ENCODE data around the gene SPINK5. TPM values are rescaled to one million over a fixed set of nuclear protein-coding genes. Genes with fewer than 3 reads are reported as not detected.

The SPINK5 gene
- under 0.01 TPM in 1 of 2 replicates, not detected in the other for total RNA-seq

GRCh38 chr5:148063861-148064260 is at the start of gene SPINK5:
TSS of gene SPINK5 (plus strand) at chr5:148063980. CDS start at chr5:148064045, 65 bp downstream.

GRCh38 chr5:148168246-148168645 is 104.5 kb downstream of the SPINK5 start, which contains the start of gene SPINK14:
TSS of gene SPINK14 (plus strand) at chr5:148168546. CDS start at chr5:148169733, 1,187 bp downstream.

Other genes with a start within 250 kb of the SPINK5 start
- gene SPINK1, start 232.3 kb upstream of the SPINK5 start, total RNA-seq, result not detected in 2 replicates
- gene SCGB3A2, start 185.3 kb upstream of the SPINK5 start, total RNA-seq, result not detected in 2 replicates
- gene C5orf46, start 157.4 kb upstream of the SPINK5 start, total RNA-seq, result 0.46 TPM in 1 of 2 replicates, not detected in the other
- not detected in 2 replicates for gene SPINK14, start 104.6 kb downstream of the SPINK5 start, total RNA-seq
- gene SPINK6, start 139.1 kb downstream of the SPINK5 start, total RNA-seq, result 3.1 and 15.6 TPM in 2 replicates
- 4.0 and 8.3 TPM in 2 replicates for gene MARCOL, start 174.5 kb downstream of the SPINK5 start, total RNA-seq
- 2.4 and 4.5 TPM in 2 replicates for gene SPINK13, start 204.8 kb downstream of the SPINK5 start, total RNA-seq
- gene SPINK7, start 248.4 kb downstream of the SPINK5 start, total RNA-seq, result not detected in 2 replicates